Measurements from ENCODE around the gene CLDN15. TPM values are rescaled to one million over a fixed set of nuclear protein-coding genes. Genes with fewer than 3 reads are reported as not detected.

CLDN15 gene
- total RNA-seq, 1 experiment from 2014 or later = 6.4 TPM

GRCh38 chr7:101248276-101248675 is 10.7 kb upstream of the CLDN15 start:
- intact Hi-C loops (cut with micrococcal nuclease; ENCODE audit: unreplicated experiment) = no loop called here
- H3K27me3 Mint-ChIP-seq (ENCODE audit: unreplicated experiment) = no peaks in the 10 kb centered on the region
- H3K9me3 Mint-ChIP-seq (ENCODE audit: low read depth, unreplicated experiment) = no peaks in the 10 kb centered on the region
- CTCF ChIA-PET = interaction anchor here (0.6 kb wide), 2 partner anchors 21 to 27 kb away, joined by 4 to 5 read pairs; no protein-coding TSS in a partner anchor
- H3K27ac Mint-ChIP-seq (ENCODE audit: unreplicated experiment) = no peak overlapping the region
- TF ChIP-seq CTCF (IDR thresholded peaks at IDR 0.05; ENCODE audit: unreplicated experiment) = no peak
- peaks cover 36% of the 10 kb centered on the region for H3K36me3 Mint-ChIP-seq (ENCODE audit: insufficient read depth, unreplicated experiment)
- no peak overlapping the region for H3K4me3 Mint-ChIP-seq (ENCODE audit: low read depth, unreplicated experiment)
- no TSS peak for BruUV-seq (replicated peaks)
- no peak for DNase-seq
- no peaks in the 10 kb centered on the region for H3K4me1 Mint-ChIP-seq (ENCODE audit: low read depth, unreplicated experiment)

- no TSS peak for BruUV-seq (replicated peaks)
Measured at GRCh38 chr7:101245147-101245668, 7.6 kb upstream of the CLDN15 start.

GRCh38 chr7:101244375-101245146 is 7.0 kb upstream of the CLDN15 start, which contains the start of gene FIS1:
Gene FIS1, minus strand, starts transcription at chr7:101245081. Its CDS starts 77 bp downstream, at chr7:101245004.
- H3K27ac Mint-ChIP-seq (ENCODE audit: unreplicated experiment) = peak within 1 kb of the TSS; percentile 91
- intact Hi-C loops (cut with micrococcal nuclease; ENCODE audit: unreplicated experiment) = no loop called here
- DNase-seq = peak; percentile 90
- H3K36me3 Mint-ChIP-seq (ENCODE audit: insufficient read depth, unreplicated experiment) = peaks cover 13% of the 10 kb centered on the region
- H3K27me3 Mint-ChIP-seq (ENCODE audit: unreplicated experiment) = no peaks in the 10 kb centered on the region
- CTCF ChIA-PET = interaction anchor here (0.6 to 1.9 kb wide), 7 partner anchors 25 to 160 kb away, joined by 3 to 19 read pairs (median 4); partner anchors contain the start of genes PLOD3, TRIM56 and ZNHIT1
- TF ChIP-seq CTCF (IDR thresholded peaks at IDR 0.05; ENCODE audit: unreplicated experiment) = peak; percentile 66
- no TSS peak for BruUV-seq (replicated peaks)
- no peaks in the 10 kb centered on the region for H3K4me1 Mint-ChIP-seq (ENCODE audit: low read depth, unreplicated experiment)
- H3K9me3 Mint-ChIP-seq (ENCODE audit: low read depth, unreplicated experiment) = no peaks in the 10 kb centered on the region
- H3K4me3 Mint-ChIP-seq (ENCODE audit: low read depth, unreplicated experiment) = peak within 1 kb of the TSS; percentile 97

More at GRCh38 chr7:101245147-101245668, 7.6 kb upstream of the CLDN15 start:
- H3K36me3 Mint-ChIP-seq (ENCODE audit: insufficient read depth, unreplicated experiment) = peaks cover 18% of the 10 kb centered on the region
- no peaks in the 10 kb centered on the region for H3K9me3 Mint-ChIP-seq (ENCODE audit: low read depth, unreplicated experiment)
- peak overlapping the region; percentile 91 for H3K27ac Mint-ChIP-seq (ENCODE audit: unreplicated experiment)
- peak overlapping the region; percentile 97 for H3K4me3 Mint-ChIP-seq (ENCODE audit: low read depth, unreplicated experiment)
- no peaks in the 10 kb centered on the region for H3K4me1 Mint-ChIP-seq (ENCODE audit: low read depth, unreplicated experiment)
- no peak for TF ChIP-seq CTCF (IDR thresholded peaks at IDR 0.05; ENCODE audit: unreplicated experiment)
- DNase-seq = no peak
- intact Hi-C loops (cut with micrococcal nuclease; ENCODE audit: unreplicated experiment) = no loop called here
- CTCF ChIA-PET = interaction anchor here (0.6 to 1.9 kb wide), 4 partner anchors 28 to 160 kb away, joined by 4 to 19 read pairs (median 8); partner anchors contain the start of genes PLOD3, TRIM56 and ZNHIT1
- H3K27me3 Mint-ChIP-seq (ENCODE audit: unreplicated experiment) = no peaks in the 10 kb centered on the region

GRCh38 chr7:101243646-101244374 is 6.2 kb upstream of the CLDN15 start:
- no peak for DNase-seq
- CTCF ChIA-PET = interaction anchor here (0.6 to 1.9 kb wide), 6 partner anchors 24 to 100 kb away, joined by 3 to 19 read pairs (median 5); partner anchors contain the start of genes PLOD3 and ZNHIT1

More at GRCh38 chr7:101243646-101244374, 6.2 kb upstream of the CLDN15 start:
- Mint-ChIP-seq H3K9me3 (ENCODE audit: low read depth, unreplicated experiment) (no peaks in the 10 kb centered on the region), H3K27me3 (ENCODE audit: unreplicated experiment) (no peaks in the 10 kb centered on the region), H3K4me3 (ENCODE audit: low read depth, unreplicated experiment) (peak overlapping the region; percentile 97), H3K4me1 (ENCODE audit: low read depth, unreplicated experiment) (no peaks in the 10 kb centered on the region), H3K27ac (ENCODE audit: unreplicated experiment) (no peak overlapping the region), H3K36me3 (ENCODE audit: insufficient read depth, unreplicated experiment) (peaks cover 13% of the 10 kb centered on the region)
- intact Hi-C loops (cut with micrococcal nuclease; ENCODE audit: unreplicated experiment) = no loop called here
- no peak for TF ChIP-seq CTCF (IDR thresholded peaks at IDR 0.05; ENCODE audit: unreplicated experiment)
- BruUV-seq (replicated peaks) = no TSS peak
